ENCODE data around the gene NAV3.

GRCh38 chr12:77918046-77918445 lies 87.4 kb downstream of the NAV3 start:
- TF ChIP-seq CTCF (IDR thresholded peaks at IDR 0.05) (no peak), POLR2A (IDR thresholded peaks at IDR 0.05) (no peak)
